Sigmoid colon (tissue), 4 donors: ENCODE measurements around the gene CD83.

Experiments
- EP300 ChIP-seq, 4 donors: sonication (generic); formaldehyde crosslinking; IDR thresholded peaks; one replicate each; pipeline ENCODE4 v1.6.1; 2017; ENCODE audit warnings: antibody characterized with exemption in 4 of 4
- POLR2A ChIP-seq, 2 donors: fragments of 450-650 bp; IDR thresholded peaks; one replicate each; pipeline ENCODE4 v1.6.1; 2016; ENCODE audit warnings: antibody characterized with exemption in 2 of 2, mild to moderate bottlenecking in 2 of 2, moderate library complexity in 2 of 2
- POLR2AphosphoS5 ChIP-seq, 4 donors: sonication (generic); formaldehyde crosslinking; IDR thresholded peaks; one replicate each; pipeline ENCODE4 v1.6.1; 2017; ENCODE audit warnings: antibody characterized with exemption in 4 of 4
- TF ChIP-seq, protein P1 (sequence below), 4 experiments: fragments of 450-650 bp in 3 of 4; fragments of 200-600 bp in 1 of 4; IDR thresholded peaks; one replicate each; pipeline ENCODE4 v1.5.1; 2016 to 2019; ENCODE audit warnings: antibody characterized with exemption in 4 of 4, mild to moderate bottlenecking in 3 of 4, moderate library complexity in 2 of 4

DNA sequence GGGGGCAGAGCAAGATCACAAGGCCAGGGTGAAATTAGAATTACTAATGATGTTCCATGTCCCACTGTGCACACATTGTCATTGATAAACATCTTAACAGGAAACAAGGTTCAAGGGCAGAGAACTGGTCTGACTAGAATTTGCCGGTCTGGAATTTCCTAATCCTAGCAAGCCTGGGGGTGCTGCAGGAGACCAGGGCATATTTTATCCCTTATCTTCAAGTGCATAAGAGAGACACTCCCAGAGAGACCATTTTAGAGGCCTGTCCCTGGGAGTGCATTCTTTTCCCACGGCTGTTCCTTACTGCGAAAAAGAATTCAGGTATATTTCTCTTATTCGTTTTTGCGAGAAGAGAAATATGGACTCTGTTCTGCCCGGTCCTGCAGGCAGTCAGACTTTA, 41.5 kb downstream of the CD83 start:
- TF ChIP-seq, protein P1, sequence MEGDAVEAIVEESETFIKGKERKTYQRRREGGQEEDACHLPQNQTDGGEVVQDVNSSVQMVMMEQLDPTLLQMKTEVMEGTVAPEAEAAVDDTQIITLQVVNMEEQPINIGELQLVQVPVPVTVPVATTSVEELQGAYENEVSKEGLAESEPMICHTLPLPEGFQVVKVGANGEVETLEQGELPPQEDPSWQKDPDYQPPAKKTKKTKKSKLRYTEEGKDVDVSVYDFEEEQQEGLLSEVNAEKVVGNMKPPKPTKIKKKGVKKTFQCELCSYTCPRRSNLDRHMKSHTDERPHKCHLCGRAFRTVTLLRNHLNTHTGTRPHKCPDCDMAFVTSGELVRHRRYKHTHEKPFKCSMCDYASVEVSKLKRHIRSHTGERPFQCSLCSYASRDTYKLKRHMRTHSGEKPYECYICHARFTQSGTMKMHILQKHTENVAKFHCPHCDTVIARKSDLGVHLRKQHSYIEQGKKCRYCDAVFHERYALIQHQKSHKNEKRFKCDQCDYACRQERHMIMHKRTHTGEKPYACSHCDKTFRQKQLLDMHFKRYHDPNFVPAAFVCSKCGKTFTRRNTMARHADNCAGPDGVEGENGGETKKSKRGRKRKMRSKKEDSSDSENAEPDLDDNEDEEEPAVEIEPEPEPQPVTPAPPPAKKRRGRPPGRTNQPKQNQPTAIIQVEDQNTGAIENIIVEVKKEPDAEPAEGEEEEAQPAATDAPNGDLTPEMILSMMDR (IDR thresholded peaks at IDR 0.05) = no peak
- no peak for TF ChIP-seq POLR2A (IDR thresholded peaks at IDR 0.05)
- no peak for TF ChIP-seq POLR2AphosphoS5 (IDR thresholded peaks at IDR 0.05)
- TF ChIP-seq EP300 (IDR thresholded peaks at IDR 0.05) = no peak
